ENCODE results near the gene FBXO27.

FBXO27 gene

DNA sequence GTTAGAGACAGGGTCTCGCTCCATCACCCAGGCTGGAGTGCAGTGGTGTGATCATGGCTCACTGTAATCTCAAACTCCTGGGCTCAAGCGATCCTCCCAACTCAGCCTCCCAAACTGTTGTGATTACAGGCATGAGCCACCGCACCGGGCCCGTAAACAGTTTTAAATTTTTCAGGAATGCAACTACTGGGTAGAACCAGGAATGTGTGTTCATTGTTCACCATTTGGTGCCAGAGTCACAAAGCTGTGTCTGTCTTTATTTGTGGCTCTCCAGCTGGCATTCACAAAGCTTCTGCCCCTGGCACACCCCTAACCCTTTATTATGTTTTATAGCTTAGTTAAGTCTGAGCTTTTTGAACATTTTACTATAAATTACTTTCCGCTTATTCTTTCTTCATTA, 32.1 kb upstream of the FBXO27 start:
- Histone ChIP-seq H4K20me1 (no peaks in the 10 kb centered on the region), H3K36me3 (no peaks in the 10 kb centered on the region), H3K4me3 (no peak overlapping the region), H3K9ac (no peak overlapping the region), H3K9me3 (peaks cover 18% of the 10 kb centered on the region), H3K27me3 (no peaks in the 10 kb centered on the region), H3K4me1 (peaks cover 10% of the 10 kb centered on the region), H3K4me2 (no peak overlapping the region), H3K27ac (no peak overlapping the region)
- TF ChIP-seq Cebpa-rat (IDR thresholded peaks at IDR 0.05), result no peak

DNA sequence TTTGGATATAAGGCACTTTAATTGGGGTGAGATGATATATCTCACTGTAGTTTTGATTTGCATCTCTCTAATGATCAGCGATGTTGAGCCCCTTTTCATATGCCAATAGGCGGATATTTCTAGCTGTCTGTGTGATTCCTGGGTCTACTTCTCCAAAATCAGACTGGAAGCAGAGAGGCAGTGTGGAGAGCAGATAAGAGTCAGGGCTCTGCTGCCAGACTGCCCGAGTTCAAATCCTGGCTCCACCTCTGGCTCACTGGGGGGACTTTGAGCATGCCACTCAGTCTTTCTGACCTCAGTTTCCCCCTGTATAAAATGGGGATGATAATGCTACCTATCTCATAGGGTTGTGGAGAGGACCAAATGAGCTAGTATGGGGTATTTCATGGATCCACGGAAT, 27.8 kb upstream of the FBXO27 start:
- no peak overlapping the region for H3K4me3 ChIP-seq
- no peaks in the 10 kb centered on the region for H4K20me1 ChIP-seq
- H3K9me3 ChIP-seq, result no peaks in the 10 kb centered on the region
- H3K4me1 ChIP-seq, result peaks cover 10% of the 10 kb centered on the region
- TF ChIP-seq Cebpa-rat (IDR thresholded peaks at IDR 0.05), result no peak
- H3K27me3 ChIP-seq, result no peaks in the 10 kb centered on the region
- H3K36me3 ChIP-seq, result no peaks in the 10 kb centered on the region
- H3K27ac ChIP-seq, result no peak overlapping the region
- no peak overlapping the region for H3K9ac ChIP-seq
- no peak overlapping the region for H3K4me2 ChIP-seq

DNA sequence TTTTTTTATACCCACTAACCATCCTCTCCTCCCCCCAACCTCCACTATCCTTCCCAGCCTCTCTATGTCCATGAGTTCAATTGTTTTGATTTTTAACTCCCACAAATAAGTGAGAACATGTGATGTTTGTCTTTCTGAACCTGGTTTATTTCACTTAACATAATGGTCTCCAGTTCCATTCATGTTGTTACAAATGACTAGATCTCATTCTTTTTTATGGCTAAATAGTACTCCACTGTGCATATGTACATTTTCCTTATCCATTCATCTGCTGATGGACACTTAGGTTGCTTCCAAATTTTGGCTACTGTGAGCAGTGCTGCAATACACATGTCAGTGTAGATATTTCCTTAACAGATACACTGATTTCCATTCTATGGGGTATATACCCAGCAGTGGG, 27.0 kb upstream of the FBXO27 start:
- Histone ChIP-seq H3K27ac (no peak overlapping the region), H3K9me3 (0 out of 2 replicates have a peak, but pooled peaks cover 4% of the 10 kb centered on the region), H3K4me2 (no peak overlapping the region), H4K20me1 (no peaks in the 10 kb centered on the region), H3K4me3 (no peak overlapping the region), H3K4me1 (peaks cover 10% of the 10 kb centered on the region), H3K36me3 (no peaks in the 10 kb centered on the region), H3K9ac (no peak overlapping the region), H3K27me3 (no peaks in the 10 kb centered on the region)
- no peak for TF ChIP-seq Cebpa-rat (IDR thresholded peaks at IDR 0.05)

DNA sequence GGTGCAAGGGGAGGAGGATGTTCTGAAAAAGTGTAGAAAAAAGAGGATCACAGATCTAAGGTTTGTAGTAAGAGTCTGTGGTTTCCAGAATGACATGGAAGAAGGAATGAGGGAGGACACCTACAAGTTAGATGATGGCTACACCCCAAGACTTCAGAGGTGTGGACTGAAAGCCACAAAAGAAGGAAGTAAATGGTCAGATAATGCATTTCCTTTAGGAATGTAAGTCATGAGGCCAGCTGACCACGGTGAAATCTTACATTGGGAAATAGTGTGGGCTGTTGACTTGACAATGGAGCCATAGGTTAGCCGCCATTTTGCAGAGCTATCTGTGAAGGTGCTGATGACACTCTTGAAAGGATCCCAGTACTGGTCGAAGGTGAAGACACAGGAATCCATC, 25.3 kb upstream of the FBXO27 start:
- Histone ChIP-seq H3K4me2 (no peak overlapping the region), H3K4me1 (peaks cover 10% of the 10 kb centered on the region), H4K20me1 (no peaks in the 10 kb centered on the region), H3K36me3 (no peaks in the 10 kb centered on the region), H3K4me3 (no peak overlapping the region), H3K27me3 (no peaks in the 10 kb centered on the region), H3K27ac (no peak overlapping the region), H3K9ac (no peak overlapping the region), H3K9me3 (0 out of 2 replicates have a peak, but pooled peaks cover 4% of the 10 kb centered on the region)
- TF ChIP-seq Cebpa-rat (IDR thresholded peaks at IDR 0.05), result no peak

DNA sequence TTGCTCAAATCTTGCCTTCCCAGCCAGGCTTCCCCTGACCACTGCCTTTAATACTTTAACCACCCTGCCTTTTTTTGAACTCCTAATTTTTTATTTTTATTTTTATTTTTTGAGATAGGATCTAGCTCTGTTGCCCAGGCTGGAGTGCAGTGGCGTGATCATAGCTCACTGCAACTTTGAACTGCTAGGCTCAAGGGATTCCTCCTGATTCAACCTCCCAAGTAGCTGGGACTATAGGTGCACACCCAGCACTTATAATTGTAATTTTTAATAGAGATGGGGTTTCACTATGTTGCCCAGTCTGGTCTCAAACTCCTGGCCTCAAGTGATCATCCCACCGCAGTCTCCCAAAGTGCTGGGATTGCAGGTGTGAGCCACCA, 21.7 kb upstream of the FBXO27 start:
- no peak overlapping the region for H3K4me2 ChIP-seq
- no peaks in the 10 kb centered on the region for H3K27me3 ChIP-seq
- no peaks in the 10 kb centered on the region for H3K36me3 ChIP-seq
- H4K20me1 ChIP-seq, result no peaks in the 10 kb centered on the region
- no peaks in the 10 kb centered on the region for H3K4me1 ChIP-seq
- H3K9ac ChIP-seq, result no peak overlapping the region
- H3K9me3 ChIP-seq, result 0 out of 2 replicates have a peak, but pooled peaks cover 4% of the 10 kb centered on the region
- H3K4me3 ChIP-seq, result no peak overlapping the region
- TF ChIP-seq Cebpa-rat (IDR thresholded peaks at IDR 0.05), result no peak
- H3K27ac ChIP-seq, result no peak overlapping the region

DNA sequence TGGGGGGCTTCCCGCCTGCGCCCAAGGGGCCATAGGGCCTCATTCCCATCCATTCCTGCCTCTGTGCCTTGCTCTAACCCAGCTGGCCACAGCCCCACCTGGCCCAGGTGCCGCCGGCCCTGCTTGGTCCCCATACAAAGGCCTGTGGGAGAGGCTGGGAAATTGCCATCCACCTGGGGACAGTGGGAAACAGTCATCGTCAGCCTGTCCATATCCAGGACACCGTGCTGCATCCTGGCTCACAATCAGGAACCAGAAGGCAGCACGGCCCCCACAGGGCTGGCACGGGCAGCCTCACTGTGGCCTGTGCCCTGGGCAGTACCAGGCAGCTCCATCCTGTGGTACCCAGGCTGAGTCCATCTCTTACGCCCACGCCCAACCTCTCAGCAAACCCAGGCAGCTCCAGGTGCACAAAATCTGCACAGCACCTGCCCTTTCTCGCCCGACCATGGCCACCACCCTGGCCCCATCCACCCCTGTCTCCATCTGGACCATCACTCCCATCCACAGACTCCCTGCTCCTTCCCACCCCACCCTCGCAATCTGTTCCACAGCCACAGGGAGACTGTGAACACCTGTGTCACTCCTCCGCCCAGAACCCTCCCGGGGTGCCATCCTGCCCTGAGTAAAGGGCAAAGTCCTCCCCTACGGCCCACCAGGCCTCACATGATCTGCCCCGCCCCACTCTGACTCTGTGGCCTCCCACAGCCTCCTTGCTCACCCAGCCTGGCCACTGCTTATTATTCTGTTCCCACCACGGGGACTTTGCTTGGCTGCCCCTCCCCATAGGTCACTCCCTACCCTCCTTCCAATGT, 21.1 kb upstream of the FBXO27 start:
- no peak overlapping the region for H3K9ac ChIP-seq
- TF ChIP-seq Cebpa-rat (IDR thresholded peaks at IDR 0.05), result no peak
- no peaks in the 10 kb centered on the region for H3K27me3 ChIP-seq
- H3K4me3 ChIP-seq, result no peak overlapping the region
- H3K36me3 ChIP-seq, result no peaks in the 10 kb centered on the region
- no peaks in the 10 kb centered on the region for H4K20me1 ChIP-seq
- H3K4me2 ChIP-seq, result no peak overlapping the region
- H3K4me1 ChIP-seq, result no peaks in the 10 kb centered on the region
- no peak overlapping the region for H3K27ac ChIP-seq
- H3K9me3 ChIP-seq, result 0 out of 2 replicates have a peak, but pooled peaks cover 4% of the 10 kb centered on the region

DNA sequence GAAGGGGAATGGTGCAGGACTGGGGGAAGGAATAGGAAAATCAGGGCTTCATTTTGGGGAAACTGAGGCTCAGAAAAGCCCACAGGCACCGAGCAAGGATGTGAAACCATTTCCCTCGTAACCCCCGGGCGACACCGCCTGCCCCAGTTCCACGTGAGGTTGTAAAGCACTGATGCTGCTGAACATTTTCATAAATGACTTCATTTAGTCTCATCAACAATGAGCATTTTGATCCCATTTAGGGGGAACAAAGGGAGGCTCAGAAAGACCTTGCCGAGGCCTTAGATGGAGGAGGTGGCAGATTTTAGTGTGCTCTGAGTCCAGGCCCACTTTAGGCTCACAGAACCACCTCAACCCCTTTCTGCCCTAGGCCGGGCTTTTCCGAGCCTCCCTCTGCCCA, 20.5 kb upstream of the FBXO27 start:
- H3K4me1 ChIP-seq, result no peaks in the 10 kb centered on the region
- TF ChIP-seq Cebpa-rat (IDR thresholded peaks at IDR 0.05), result no peak
- no peak overlapping the region for H3K4me2 ChIP-seq
- no peak overlapping the region for H3K9ac ChIP-seq
- 0 out of 2 replicates have a peak, but pooled peaks cover 4% of the 10 kb centered on the region for H3K9me3 ChIP-seq
- H4K20me1 ChIP-seq, result no peaks in the 10 kb centered on the region
- no peak overlapping the region for H3K4me3 ChIP-seq
- H3K36me3 ChIP-seq, result no peaks in the 10 kb centered on the region
- H3K27me3 ChIP-seq, result no peaks in the 10 kb centered on the region
- H3K27ac ChIP-seq, result no peak overlapping the region

DNA sequence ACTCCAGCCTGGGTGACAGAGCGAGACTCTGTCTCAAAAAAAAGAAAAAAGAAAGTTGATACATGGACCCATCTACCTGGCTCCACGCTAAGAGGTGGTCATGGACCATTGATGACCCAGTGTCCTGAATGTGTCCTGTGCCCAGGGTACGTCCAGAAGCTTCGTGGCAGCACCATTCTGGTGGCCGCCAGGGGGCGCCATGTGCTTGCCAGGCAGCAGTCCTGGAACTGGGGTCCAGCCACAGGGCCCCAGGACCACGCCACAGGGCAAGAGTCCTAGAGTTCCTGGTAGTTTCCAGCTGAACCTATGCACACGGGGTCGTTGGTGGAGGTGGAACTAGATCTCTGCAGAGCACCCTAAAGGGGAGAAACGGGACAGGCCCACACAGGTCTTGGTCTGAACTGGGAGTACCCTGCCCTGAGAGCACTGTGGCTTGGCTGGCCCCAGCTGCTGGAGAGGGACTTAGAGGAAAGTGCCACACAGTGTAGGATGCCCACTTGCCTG, 19.9 kb upstream of the FBXO27 start:
- Histone ChIP-seq H3K9ac (no peak overlapping the region), H3K4me1 (no peaks in the 10 kb centered on the region), H3K9me3 (0 out of 2 replicates have a peak, but pooled peaks cover 4% of the 10 kb centered on the region), H3K4me3 (no peak overlapping the region), H3K4me2 (no peak overlapping the region), H3K27ac (no peak overlapping the region), H3K36me3 (no peaks in the 10 kb centered on the region), H4K20me1 (no peaks in the 10 kb centered on the region), H3K27me3 (no peaks in the 10 kb centered on the region)
- no peak for TF ChIP-seq Cebpa-rat (IDR thresholded peaks at IDR 0.05)

DNA sequence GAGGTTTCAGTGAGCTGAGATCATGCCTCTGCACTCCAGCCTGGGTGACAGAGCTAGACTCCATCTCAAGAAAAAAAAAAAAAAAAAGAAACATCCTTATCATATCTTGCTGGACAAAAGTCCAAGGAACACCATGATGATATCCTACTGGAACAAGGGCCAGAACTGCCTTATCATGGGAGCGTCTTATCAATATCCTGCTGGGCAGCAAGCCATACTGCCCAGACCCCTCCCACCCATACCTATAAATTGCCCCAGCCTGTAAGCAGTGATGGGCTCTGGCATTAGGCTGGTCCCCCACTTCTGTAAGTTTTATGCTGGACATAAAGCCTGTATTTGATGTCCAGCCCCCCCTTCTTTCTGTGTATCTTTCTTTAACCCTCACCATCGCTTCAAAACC, 14.7 kb upstream of the FBXO27 start:
- no peak overlapping the region for H3K9ac ChIP-seq
- H3K4me1 ChIP-seq, result no peaks in the 10 kb centered on the region
- no peak overlapping the region for H3K4me2 ChIP-seq
- H3K36me3 ChIP-seq, result no peaks in the 10 kb centered on the region
- peaks cover 19% of the 10 kb centered on the region for H3K9me3 ChIP-seq
- no peaks in the 10 kb centered on the region for H3K27me3 ChIP-seq
- no peak for TF ChIP-seq Cebpa-rat (IDR thresholded peaks at IDR 0.05)
- no peaks in the 10 kb centered on the region for H4K20me1 ChIP-seq
- no peak overlapping the region for H3K4me3 ChIP-seq
- H3K27ac ChIP-seq, result no peak overlapping the region

DNA sequence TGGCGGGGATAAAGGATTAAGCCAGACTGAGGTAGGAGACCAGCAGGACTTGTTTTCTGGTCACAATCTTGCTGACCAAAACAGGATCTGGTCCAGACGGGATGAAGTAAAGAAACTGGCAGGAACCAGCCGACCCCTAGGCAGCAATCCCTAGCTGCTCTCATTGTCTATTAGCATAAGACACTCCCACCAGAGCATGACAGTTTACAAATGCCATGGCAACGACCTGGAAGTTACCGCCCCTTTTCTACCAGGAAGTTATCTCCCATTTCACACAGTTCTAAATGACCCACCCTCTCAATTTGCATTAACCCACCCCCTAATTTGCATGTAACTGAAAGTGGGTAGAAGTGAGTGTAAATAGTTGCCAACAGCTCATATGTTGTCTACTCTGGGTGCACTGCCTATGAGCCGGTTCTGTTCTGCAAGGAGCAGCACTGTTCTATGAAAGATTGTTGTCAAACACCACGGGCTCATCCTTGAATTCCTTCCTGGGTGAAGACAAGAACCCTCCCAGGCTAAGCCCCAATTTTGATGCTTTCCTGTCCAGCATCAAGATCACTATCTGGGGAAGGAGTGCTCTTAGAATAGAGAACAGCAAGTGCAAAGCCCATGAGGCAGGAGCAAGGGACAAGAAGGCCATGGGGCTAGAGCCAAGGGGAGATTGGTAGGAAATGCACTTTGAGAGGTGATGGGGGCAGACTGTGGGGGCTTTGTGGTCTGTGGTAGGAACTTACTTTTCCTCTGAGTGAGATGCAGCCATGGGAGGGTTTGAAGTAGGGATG, 13.9 kb upstream of the FBXO27 start:
- Histone ChIP-seq H3K4me3 (no peak overlapping the region), H3K9me3 (peaks cover 24% of the 10 kb centered on the region), H3K27ac (no peak overlapping the region), H3K27me3 (no peaks in the 10 kb centered on the region), H4K20me1 (no peaks in the 10 kb centered on the region), H3K9ac (no peak overlapping the region), H3K4me2 (no peak overlapping the region), H3K36me3 (no peaks in the 10 kb centered on the region), H3K4me1 (no peaks in the 10 kb centered on the region)
- TF ChIP-seq Cebpa-rat (IDR thresholded peaks at IDR 0.05), result no peak
